IMR-90 (cell line): Measurements from ENCODE around the gene MAPKAP1. TPM values are rescaled to one million over a fixed set of nuclear protein-coding genes. Genes with fewer than 3 reads are reported as not detected.

Source experiments
- ATAC-seq: fragments of 200-7000 bp; cut with Tn5 transposase; 2 replicates; pipeline ENCODE4 v1.9.1; 2020; ENCODE audit warnings: low read depth, mild to moderate bottlenecking, moderate library complexity
- BruUV-seq: library from RNA; stranded (reverse); fragments of 400-500 nt; replicated peaks from 2 replicates; lab custom pipeline; 2021; lab: Mats Ljungman, UMichigan
- CTCF ChIA-PET: fragments of 300-600 bp; formaldehyde crosslinking; extraction: SDS; loops from one replicate; lab custom pipeline; 2021; ENCODE audit warnings: antibody characterized with exemption; lab: Yijun Ruan, JAX
- POLR2A ChIA-PET: fragments of 300-600 bp; sonication (Branson Sonifier 250); formaldehyde crosslinking; loops from one replicate; lab custom pipeline; 2022; ENCODE audit warnings: antibody characterized with exemption; ENCODE audit not compliant: unreplicated experiment; lab: Charles Lee
- DNase-seq: peaks from one replicate; pipeline ENCODE4 v3.0.0; 2013
- H2AFZ ChIP-seq: replicated peaks from 2 replicates; pipeline ENCODE3; 2013; ENCODE audit warnings: low read length, mild to moderate bottlenecking; ENCODE audit not compliant: poor library complexity
- H2AK5ac ChIP-seq: 2 replicates; pipeline ENCODE4 v1.6.1; 2013; ENCODE audit warnings: low read depth, low read length, inconsistent platforms
- H2AK9ac ChIP-seq: replicated peaks from 2 replicates; pipeline ENCODE3; 2013; ENCODE audit warnings: mild to moderate bottlenecking, low read depth, low read length, moderate library complexity; ENCODE audit not compliant: poor library complexity
- H2BK120ac ChIP-seq: 2 replicates; pipeline ENCODE4 v1.6.1; 2013; ENCODE audit warnings: low read depth, low read length, inconsistent platforms
- H2BK15ac ChIP-seq: 3 replicates; pipeline ENCODE4 v1.6.1; 2013; ENCODE audit warnings: low read depth, low read length, inconsistent platforms
- H2BK20ac ChIP-seq: 2 replicates; pipeline ENCODE4 v1.6.1; 2013; ENCODE audit warnings: low read depth, mild to moderate bottlenecking, inconsistent platforms, low read length, moderate library complexity
- H2BK5ac ChIP-seq: 2 replicates; pipeline ENCODE4 v1.6.1; 2013; ENCODE audit warnings: mild to moderate bottlenecking, low read depth, low read length, inconsistent platforms; ENCODE audit not compliant: poor library complexity, severe bottlenecking
- H3K14ac ChIP-seq: replicated peaks from 2 replicates; pipeline ENCODE4 v1.6.1; 2013; ENCODE audit warnings: low read depth, low read length, inconsistent platforms
- H3K18ac ChIP-seq: 2 replicates; pipeline ENCODE4 v1.6.1; 2013; ENCODE audit warnings: low read depth, low read length, control low read depth
- H3K23ac ChIP-seq: 2 replicates; pipeline ENCODE4 v1.6.1; 2013; ENCODE audit warnings: low read depth, low read length, inconsistent platforms
- H3K27ac ChIP-seq: 2 replicates; pipeline ENCODE4 v1.5.1; 2013; ENCODE audit warnings: mild to moderate bottlenecking, control low read depth, low read length; ENCODE audit not compliant: insufficient read depth
- H3K27me3 ChIP-seq: 2 replicates; pipeline ENCODE4 v1.6.1; 2013; ENCODE audit warnings: low read length; ENCODE audit not compliant: control insufficient read depth, insufficient read depth
- H3K36me3 ChIP-seq: 2 replicates; pipeline ENCODE4 v1.6.1; 2013; ENCODE audit warnings: low read length, mixed read lengths; ENCODE audit not compliant: control insufficient read depth, insufficient read depth
- H3K4ac ChIP-seq: 2 replicates; pipeline ENCODE4 v1.6.1; 2013; ENCODE audit warnings: low read depth, low read length, inconsistent platforms
- H3K4me1 ChIP-seq: 2 replicates; pipeline ENCODE4 v1.6.1; 2013; ENCODE audit warnings: low read length, mixed read lengths; ENCODE audit not compliant: control insufficient read depth, insufficient read depth
- H3K4me2 ChIP-seq: 2 replicates; pipeline ENCODE4 v1.6.1; 2013; ENCODE audit warnings: low read depth, mild to moderate bottlenecking, control low read depth, low read length, moderate library complexity
- H3K4me3 ChIP-seq: 2 replicates; pipeline ENCODE4 v1.5.1; 2013; ENCODE audit warnings: low read depth, mild to moderate bottlenecking, control low read depth, low read length, moderate library complexity; ENCODE audit not compliant: insufficient read depth
- H3K56ac ChIP-seq: 2 replicates; pipeline ENCODE4 v1.6.1; 2013; ENCODE audit warnings: low read length, inconsistent platforms; ENCODE audit not compliant: insufficient read depth; ENCODE audit errors: extremely low read depth
- H3K79me1 ChIP-seq, 2 experiments: 2 replicates each; pipeline ENCODE4 v1.6.1; 2013; ENCODE audit warnings: low read length in 2 of 2, inconsistent platforms in 1 of 2, low read depth in 1 of 2
- H3K9ac ChIP-seq: 2 replicates; pipeline ENCODE4 v1.6.1; 2013; ENCODE audit warnings: low read depth, low read length, control low read depth
- H3K9me1 ChIP-seq: 2 replicates; pipeline ENCODE4 v1.6.1; 2013; ENCODE audit warnings: low read length, inconsistent platforms; ENCODE audit not compliant: insufficient read depth
- H3K9me3 ChIP-seq: 2 replicates; pipeline ENCODE4 v1.6.1; 2013; ENCODE audit warnings: low read length; ENCODE audit not compliant: control insufficient read depth, insufficient read depth
- H4K20me1 ChIP-seq: 2 replicates; pipeline ENCODE4 v1.6.1; 2013; ENCODE audit warnings: low read length, inconsistent platforms; ENCODE audit not compliant: insufficient read depth
- H4K5ac ChIP-seq: 2 replicates; pipeline ENCODE4 v1.6.1; 2013; ENCODE audit warnings: mild to moderate bottlenecking, low read depth, low read length, control low read depth
- H4K8ac ChIP-seq, 2 experiments: 2 replicates each; pipeline ENCODE4 v1.6.1; 2013; ENCODE audit warnings: low read depth in 2 of 2, low read length in 2 of 2, control low read depth in 1 of 2, inconsistent platforms in 1 of 2
- H4K91ac ChIP-seq: 2 replicates; pipeline ENCODE4 v1.6.1; 2013; ENCODE audit warnings: low read depth, low read length, inconsistent platforms; ENCODE audit not compliant: insufficient read depth
- BHLHE40 ChIP-seq: fragments of 150-350 bp; IDR thresholded peaks from 2 replicates; pipeline ENCODE4 v1.6.1; 2016; ENCODE audit warnings: mild to moderate bottlenecking, low read depth, low read length
- CEBPB ChIP-seq: IDR thresholded peaks from 2 replicates; pipeline ENCODE4 v1.6.1; 2012; ENCODE audit warnings: low read depth, low read length, improper control_type of control experiment
- CHD1 ChIP-seq: IDR thresholded peaks from 2 replicates; pipeline ENCODE4 v1.6.1; 2012; ENCODE audit warnings: low read depth, low read length, improper control_type of control experiment
- CTCF ChIP-seq: conservative IDR thresholded peaks from 2 replicates; pipeline ENCODE4 v1.5.1; 2012; ENCODE audit warnings: mild to moderate bottlenecking, low read depth, low read length, improper control_type of control experiment
- ELK1 ChIP-seq: fragments of 150-350 bp; IDR thresholded peaks from 2 replicates; pipeline ENCODE4 v1.6.1; 2016; ENCODE audit warnings: low read depth, mild to moderate bottlenecking, low read length, moderate library complexity, borderline replicate concordance
- FOS ChIP-seq: fragments of 150-350 bp; IDR thresholded peaks from 2 replicates; pipeline ENCODE4 v1.6.1; 2016; ENCODE audit warnings: low read depth, low read length
- MAFK ChIP-seq: IDR thresholded peaks from 2 replicates; pipeline ENCODE4 v1.6.1; 2012; ENCODE audit warnings: low read depth, low read length, improper control_type of control experiment
- MAZ ChIP-seq: IDR thresholded peaks from 2 replicates; pipeline ENCODE4 v1.6.1; 2012; ENCODE audit warnings: low read depth, mild to moderate bottlenecking, low read length, improper control_type of control experiment, moderate library complexity, borderline replicate concordance
- MXI1 ChIP-seq: IDR thresholded peaks from 2 replicates; pipeline ENCODE4 v1.6.1; 2012; ENCODE audit warnings: low read depth, mild to moderate bottlenecking, low read length, moderate library complexity, borderline replicate concordance
- NFE2L2 ChIP-seq: fragments of 150-350 bp; IDR thresholded peaks from 2 replicates; pipeline ENCODE4 v1.6.1; 2016; ENCODE audit warnings: low read depth, mild to moderate bottlenecking, low read length
- POLR2A ChIP-seq: IDR thresholded peaks from 2 replicates; pipeline ENCODE4 v1.6.1; 2012; ENCODE audit warnings: mild to moderate bottlenecking, low read depth, low read length
- RAD21 ChIP-seq: IDR thresholded peaks from 2 replicates; pipeline ENCODE4 v1.6.1; 2012; ENCODE audit warnings: low read length, improper control_type of control experiment
- RCOR1 ChIP-seq: IDR thresholded peaks from 2 replicates; pipeline ENCODE4 v1.6.1; 2012; ENCODE audit warnings: mild to moderate bottlenecking, low read length, improper control_type of control experiment; ENCODE audit not compliant: insufficient replicate concordance
- RFX5 ChIP-seq: IDR thresholded peaks from 2 replicates; pipeline ENCODE4 v1.8.0; 2012; ENCODE audit warnings: low read depth, mild to moderate bottlenecking, low read length, moderate library complexity
- SMC3 ChIP-seq: fragments of 150-350 bp; IDR thresholded peaks from 2 replicates; pipeline ENCODE4 v1.6.1; 2016; ENCODE audit warnings: low read depth, mild to moderate bottlenecking, antibody characterized with exemption, low read length, moderate library complexity
- USF2 ChIP-seq: fragments of 150-350 bp; IDR thresholded peaks from 2 replicates; pipeline ENCODE4 v1.6.1; 2017; ENCODE audit warnings: mild to moderate bottlenecking, antibody characterized with exemption, low read length, low read depth
- whole genome bisulfite sequencing, 2 experiments: methylation state at CpG; one replicate each; pipeline versions ENCODE4 v1.1.5 to v1.1.7; 2013; ENCODE audit warnings: missing lambda C conversion rate in 2 of 2; ENCODE audit not compliant: insufficient read length in 1 of 2; ENCODE audit errors: extremely low coverage in 2 of 2; 5-methylcytosine and 5-hydroxymethylcytosine counted together
- dilution Hi-C: fragments of 300-500 bp; cut with HindIII; formaldehyde crosslinking; loops from one replicate; pipeline ENCODE4 v1.14.3; 2018; ENCODE audit warnings: low sequenced_read_pairs; ENCODE audit not compliant: unreplicated experiment
- in situ Hi-C: fragments of 300-500 bp; cut with MboI; formaldehyde crosslinking; loops from 3 replicates; pipeline ENCODE4 v1.14.3; 2019; ENCODE audit warnings: low sequenced_read_pairs, inconsistent platforms, mixed read lengths
- intact Hi-C: fragments of 100-400 bp; cut with micrococcal nuclease; formaldehyde crosslinking; loops from 2 replicates; pipeline ENCODE4 v1.10.0; 2022
- polyA plus RNA-seq, 3 experiments: library from polyadenylated mRNA; depleted of rRNA; stranded (reverse); fragments of >200 nt; gene quantifications; 2 replicates each; pipeline ENCODE4 v1.2.3, GENCODE V29; 2012; ENCODE audit warnings: low replicate concordance in 1 of 3
- total RNA-seq: library from RNA; depleted of rRNA; stranded (reverse); fragments of >200 nt; gene quantifications from 2 replicates; pipeline ENCODE4 v1.2.3, GENCODE V29; 2012

MAPKAP1 gene
- total and polyA plus RNA-seq, 2 of the 4 experiments (the other 2 are of a cell fraction): 87.2 to 158 TPM

DNA sequence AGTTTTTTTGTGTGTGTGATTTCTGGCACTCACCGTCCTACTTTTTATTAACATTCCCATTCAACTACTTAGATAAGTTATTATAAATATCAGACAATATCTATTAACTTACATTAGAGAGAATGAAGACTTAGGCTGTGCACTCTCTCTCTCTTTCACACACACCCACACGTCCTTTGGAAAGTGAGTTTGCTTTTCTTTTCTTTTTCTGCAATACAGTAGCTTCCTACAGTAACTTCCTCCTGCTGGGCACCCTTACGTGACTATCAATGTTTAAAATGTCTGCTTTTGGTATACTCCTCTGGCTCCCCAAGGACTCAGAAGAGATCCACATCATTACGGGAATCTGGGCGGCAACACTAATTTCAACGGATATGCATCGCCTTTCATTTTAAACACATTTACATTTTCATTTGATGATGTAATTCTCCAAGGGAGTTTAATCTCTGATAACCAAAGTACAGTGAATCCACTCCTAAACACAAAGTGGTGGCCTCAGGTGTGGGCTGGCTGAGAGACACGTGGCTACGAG, 179.5 kb downstream of the MAPKAP1 start:
- no TSS peak for BruUV-seq
- Histone ChIP-seq H4K5ac (no peak overlapping the region; the same call in 1 of the 2 replicates), H3K9me3 (no peaks in the 10 kb centered on the region), H3K9me1 (peaks cover 20% of the 10 kb centered on the region), H2BK120ac (peak overlapping the region; percentile 18; the same call in 1 of the 2 replicates), H2BK15ac (peak overlapping the region; percentile 38; the same call in 1 of the 3 replicates), H3K36me3 (no peaks in the 10 kb centered on the region), H2AK9ac (no peak overlapping the region), H3K4ac (peak overlapping the region; percentile 4), H2BK5ac (no peak overlapping the region), H3K18ac (peak overlapping the region; percentile 60; the same call in 1 of the 2 replicates), H2AK5ac (no peak overlapping the region), H3K4me3 (no peak overlapping the region), H4K91ac (peak overlapping the region; percentile 8; the same call in 1 of the 2 replicates), H3K56ac (no peak overlapping the region), H2BK20ac (peak overlapping the region; percentile 21; the same call in 1 of the 2 replicates), H3K23ac (no peak overlapping the region), H4K20me1 (0 out of 2 replicates have a peak, but pooled peaks cover 3% of the 10 kb centered on the region), H3K4me1 (peaks cover 17% of the 10 kb centered on the region), H4K8ac (peak overlapping the region in 1 of 2 experiments; percentile 9; a peak in 1 of 4 replicates), H3K79me1 (peaks cover 29 to 47% of the 10 kb centered on the region in 2 experiments), H3K27ac (no peak overlapping the region; the same call in 1 of the 2 replicates), H3K14ac (no peak overlapping the region; the same call in 1 of the 2 replicates), H3K4me2 (no peak overlapping the region), H2AFZ (no peak overlapping the region), H3K9ac (no peak overlapping the region), H3K27me3 (no peaks in the 10 kb centered on the region)
- ChIA-PET CTCF (no interaction called here), POLR2A (no interaction called here)
- in situ Hi-C loops: no loop called here
- TF ChIP-seq NFE2L2 (no peak), SMC3 (no peak), RFX5 (no peak), USF2 (no peak), RCOR1 (no peak), RAD21 (no peak), ELK1 (no peak), CHD1 (no peak), MAFK (no peak), MAZ (no peak), POLR2A (no peak), BHLHE40 (no peak), CTCF (no peak), MXI1 (no peak), FOS (no peak), CEBPB (no peak)
- ATAC-seq (no peak), DNase-seq (no peak)
- dilution Hi-C loops: no loop called here
- intact Hi-C loops: no loop called here
- WGBS, 2 experiments: no CpG with 5 or more reads among the region's 9 CpGs
